ENCODE data around the gene DYNC2H1.

DNA sequence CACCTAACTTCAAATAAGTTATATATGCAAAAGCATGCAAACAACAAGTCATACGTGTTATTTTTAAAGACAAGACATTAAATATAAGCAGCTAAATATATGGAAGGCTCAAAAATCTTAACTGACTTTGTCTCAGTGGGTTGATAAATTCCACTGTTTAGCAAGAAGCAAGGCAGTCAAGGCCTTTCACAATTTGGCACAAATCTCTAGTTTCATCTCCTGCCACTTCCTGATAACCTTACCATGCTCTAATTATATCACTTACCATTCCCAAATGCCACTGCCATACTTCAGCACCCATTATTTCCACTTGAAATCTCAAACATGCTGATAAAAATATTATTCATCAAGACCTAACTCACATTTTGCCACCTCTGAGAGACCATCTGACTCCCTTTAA lies 42.1 kb upstream of the DYNC2H1 start:
- TF ChIP-seq, protein P1, sequence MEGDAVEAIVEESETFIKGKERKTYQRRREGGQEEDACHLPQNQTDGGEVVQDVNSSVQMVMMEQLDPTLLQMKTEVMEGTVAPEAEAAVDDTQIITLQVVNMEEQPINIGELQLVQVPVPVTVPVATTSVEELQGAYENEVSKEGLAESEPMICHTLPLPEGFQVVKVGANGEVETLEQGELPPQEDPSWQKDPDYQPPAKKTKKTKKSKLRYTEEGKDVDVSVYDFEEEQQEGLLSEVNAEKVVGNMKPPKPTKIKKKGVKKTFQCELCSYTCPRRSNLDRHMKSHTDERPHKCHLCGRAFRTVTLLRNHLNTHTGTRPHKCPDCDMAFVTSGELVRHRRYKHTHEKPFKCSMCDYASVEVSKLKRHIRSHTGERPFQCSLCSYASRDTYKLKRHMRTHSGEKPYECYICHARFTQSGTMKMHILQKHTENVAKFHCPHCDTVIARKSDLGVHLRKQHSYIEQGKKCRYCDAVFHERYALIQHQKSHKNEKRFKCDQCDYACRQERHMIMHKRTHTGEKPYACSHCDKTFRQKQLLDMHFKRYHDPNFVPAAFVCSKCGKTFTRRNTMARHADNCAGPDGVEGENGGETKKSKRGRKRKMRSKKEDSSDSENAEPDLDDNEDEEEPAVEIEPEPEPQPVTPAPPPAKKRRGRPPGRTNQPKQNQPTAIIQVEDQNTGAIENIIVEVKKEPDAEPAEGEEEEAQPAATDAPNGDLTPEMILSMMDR (IDR thresholded peaks at IDR 0.05; ENCODE audit: borderline replicate concordance, extremely low read depth, low read length, poor library complexity, severe bottlenecking) = no peak
- TF ChIP-seq EZH2 (IDR thresholded peaks at IDR 0.05; ENCODE audit: borderline replicate concordance, low read depth, low read length, severe bottlenecking) = no peak
